GM12874 (cell line): ENCODE measurements around the gene E2F2.

Experiments used
- TF ChIP-seq, protein P1 (sequence below): IDR thresholded peaks from 2 replicates; pipeline ENCODE4 v1.5.1; 2011; ENCODE audit warnings: low read depth, mild to moderate bottlenecking, control low read depth, low read length, moderate library complexity; ENCODE audit not compliant: insufficient read depth

The E2F2 gene

DNA sequence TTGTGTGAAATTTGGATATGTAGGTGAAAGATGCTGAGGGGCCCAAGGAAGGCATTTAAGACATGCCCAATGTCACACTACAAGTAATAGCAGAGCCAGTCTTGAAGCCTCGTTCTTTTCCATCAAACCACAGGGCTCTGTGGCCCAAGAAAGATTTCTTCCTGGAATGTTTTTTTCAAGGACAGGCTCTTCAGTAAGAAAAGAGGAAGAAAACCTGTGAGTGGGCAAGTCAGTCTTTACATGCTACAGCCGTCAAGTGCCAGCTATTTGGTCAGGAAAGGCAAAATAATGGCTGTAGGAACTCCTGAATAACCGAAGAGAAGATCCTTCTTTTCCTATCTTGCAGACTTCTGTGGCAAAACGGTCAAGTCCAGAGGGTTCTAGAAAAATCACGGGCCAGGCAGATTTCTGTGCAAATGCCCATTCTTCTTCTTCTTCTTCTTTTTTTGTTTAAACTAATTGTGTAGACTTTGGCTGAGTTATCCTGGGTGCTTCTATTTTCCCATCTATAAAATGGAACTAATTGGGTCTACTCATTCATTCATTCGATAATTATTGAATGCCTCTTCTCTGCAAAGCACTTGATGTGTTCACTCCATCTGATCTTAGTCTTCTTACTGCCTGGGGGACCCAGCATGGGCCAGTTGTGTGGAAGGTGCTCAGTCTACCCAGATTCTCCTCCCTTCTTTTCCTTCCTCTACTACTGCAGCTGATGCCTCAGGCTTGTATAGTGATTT is 30.2 kb upstream of the E2F2 start:
- TF ChIP-seq, protein P1, sequence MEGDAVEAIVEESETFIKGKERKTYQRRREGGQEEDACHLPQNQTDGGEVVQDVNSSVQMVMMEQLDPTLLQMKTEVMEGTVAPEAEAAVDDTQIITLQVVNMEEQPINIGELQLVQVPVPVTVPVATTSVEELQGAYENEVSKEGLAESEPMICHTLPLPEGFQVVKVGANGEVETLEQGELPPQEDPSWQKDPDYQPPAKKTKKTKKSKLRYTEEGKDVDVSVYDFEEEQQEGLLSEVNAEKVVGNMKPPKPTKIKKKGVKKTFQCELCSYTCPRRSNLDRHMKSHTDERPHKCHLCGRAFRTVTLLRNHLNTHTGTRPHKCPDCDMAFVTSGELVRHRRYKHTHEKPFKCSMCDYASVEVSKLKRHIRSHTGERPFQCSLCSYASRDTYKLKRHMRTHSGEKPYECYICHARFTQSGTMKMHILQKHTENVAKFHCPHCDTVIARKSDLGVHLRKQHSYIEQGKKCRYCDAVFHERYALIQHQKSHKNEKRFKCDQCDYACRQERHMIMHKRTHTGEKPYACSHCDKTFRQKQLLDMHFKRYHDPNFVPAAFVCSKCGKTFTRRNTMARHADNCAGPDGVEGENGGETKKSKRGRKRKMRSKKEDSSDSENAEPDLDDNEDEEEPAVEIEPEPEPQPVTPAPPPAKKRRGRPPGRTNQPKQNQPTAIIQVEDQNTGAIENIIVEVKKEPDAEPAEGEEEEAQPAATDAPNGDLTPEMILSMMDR, result no peak

- TF ChIP-seq, protein P1, result no peak
Observed at GRCh38 chr1:23559985-23560741, 29.1 kb upstream of the E2F2 start.

DNA sequence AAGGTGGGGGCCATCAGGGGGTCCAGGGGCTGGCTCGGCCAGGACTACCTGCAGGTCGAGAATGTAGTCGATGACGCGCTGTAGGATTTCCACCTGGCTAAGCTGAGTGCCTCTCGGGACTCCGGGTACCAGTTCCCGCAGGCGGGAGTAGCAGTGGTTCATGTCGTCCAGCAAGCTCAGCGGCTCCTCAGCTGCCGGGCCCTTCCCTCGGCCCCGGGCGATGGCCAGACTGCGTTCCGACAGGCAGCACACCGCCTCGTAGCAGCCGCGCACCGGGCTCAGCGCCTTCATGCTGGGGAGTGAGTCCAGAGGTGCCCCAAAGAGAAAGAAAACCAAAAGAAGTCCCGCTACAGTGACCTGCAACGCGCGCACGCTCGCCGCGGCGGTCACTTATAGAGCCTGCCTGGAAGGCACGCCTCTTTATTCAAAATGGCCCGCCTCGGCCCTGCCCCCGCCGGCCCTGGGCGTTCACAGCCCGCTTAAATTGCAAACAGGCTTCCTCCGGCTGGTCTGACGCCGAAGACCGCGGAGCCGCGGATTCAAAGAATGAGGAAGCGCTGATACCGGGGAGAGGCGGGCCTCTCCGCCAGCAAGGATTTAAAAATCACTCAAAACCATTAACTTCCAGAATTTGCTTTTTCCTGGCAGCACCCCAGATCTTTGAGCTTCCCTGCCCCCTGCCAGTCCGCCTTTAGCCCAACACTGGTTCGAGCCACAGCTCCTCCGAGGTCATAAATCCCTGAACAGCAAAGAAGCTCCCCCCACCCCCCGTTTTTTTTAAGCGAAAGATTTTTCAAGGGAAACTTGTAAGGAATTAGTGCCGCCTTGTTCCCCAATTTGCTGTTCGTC is 28.3 kb upstream of the E2F2 start, which contains the start of gene ID3:
ID3 (minus strand) TSS at position 366 of the 849 bp plus-strand sequence; CDS start at position 291, 75 bp downstream.
- TF ChIP-seq, protein P1, result no peak

GRCh38 chr1:23558872-23559135 is 27.8 kb upstream of the E2F2 start:
- TF ChIP-seq, protein P1, result no peak

DNA sequence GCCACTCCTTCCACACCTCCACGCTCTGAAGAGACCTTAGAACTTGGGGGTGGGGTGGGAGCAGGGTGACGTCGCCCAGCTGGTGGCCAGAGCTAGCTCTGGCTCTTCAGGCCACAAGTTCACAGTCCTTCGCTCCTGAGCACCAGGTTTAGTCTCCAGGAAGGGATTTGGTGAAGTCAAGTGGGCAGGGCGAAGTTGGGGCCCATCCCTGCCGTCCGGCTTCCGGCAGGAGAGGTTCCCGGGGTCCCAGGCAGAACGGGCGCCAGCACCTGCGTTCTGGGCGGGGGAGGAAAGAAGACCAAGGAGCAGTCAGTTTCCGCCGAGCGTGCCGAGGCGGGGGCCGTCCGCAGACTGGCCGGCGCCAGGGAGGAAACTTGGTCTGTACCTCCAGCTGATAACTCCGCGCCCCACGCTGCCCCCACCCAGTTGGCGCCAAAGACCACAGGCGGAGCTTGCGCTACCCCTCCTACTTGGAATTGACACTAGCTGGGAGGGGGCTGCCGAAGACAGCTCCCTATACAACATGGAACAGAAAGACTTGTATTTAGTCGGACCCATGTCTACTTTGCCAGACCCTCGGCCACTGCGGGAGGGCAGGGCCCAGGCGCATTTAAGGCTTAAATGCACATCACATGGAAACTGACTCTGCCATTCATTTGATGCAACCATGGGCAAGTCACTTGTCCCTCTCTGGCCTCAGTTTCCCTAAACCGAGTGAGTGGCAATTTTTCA is 27.3 kb upstream of the E2F2 start:
- TF ChIP-seq, protein P1, result no peak

- TF ChIP-seq, protein P1, result no peak
Observed at GRCh38 chr1:23557471-23558124, 26.6 kb upstream of the E2F2 start.
